HG03175 (cell line): ENCODE results near the gene ZNF385D.

ENCODE experiments used
- ATAC-seq: cut with Tn5 transposase; IDR thresholded peaks from one replicate; pipeline ENCODE4 v1.9.1; 2021; ENCODE audit warnings: mild to moderate bottlenecking, moderate library complexity; ENCODE audit not compliant: unreplicated experiment

The ZNF385D gene

GRCh38 chr3:21682206-21682605 lies 68.8 kb downstream of the ZNF385D start:
- no peak for ATAC-seq

GRCh38 chr3:21673393-21673792 lies 77.6 kb downstream of the ZNF385D start:
- ATAC-seq, result no peak

GRCh38 chr3:21672303-21672702 lies 78.7 kb downstream of the ZNF385D start:
- no peak for ATAC-seq

DNA sequence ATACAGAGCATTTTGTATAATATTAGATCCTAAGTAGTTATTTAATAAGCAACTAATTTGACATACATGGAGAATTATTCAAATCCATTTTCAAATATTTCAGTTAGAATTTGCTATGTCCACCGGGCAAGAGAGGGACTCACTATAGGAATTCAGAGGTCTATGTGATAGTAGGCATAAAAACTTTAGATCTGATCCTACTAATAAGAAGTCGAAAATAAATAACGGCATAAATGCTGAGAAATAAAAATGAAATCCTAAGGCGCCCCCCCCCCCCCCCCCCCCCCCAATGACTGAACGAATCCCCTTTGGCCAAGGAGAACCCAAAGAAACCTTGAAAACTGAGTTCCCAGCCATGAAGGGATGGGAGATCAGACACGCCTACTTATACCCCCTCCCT lies 80.6 kb downstream of the ZNF385D start:
- no peak for ATAC-seq

GRCh38 chr3:21668012-21668411 lies 83.0 kb downstream of the ZNF385D start:
- no peak for ATAC-seq

DNA sequence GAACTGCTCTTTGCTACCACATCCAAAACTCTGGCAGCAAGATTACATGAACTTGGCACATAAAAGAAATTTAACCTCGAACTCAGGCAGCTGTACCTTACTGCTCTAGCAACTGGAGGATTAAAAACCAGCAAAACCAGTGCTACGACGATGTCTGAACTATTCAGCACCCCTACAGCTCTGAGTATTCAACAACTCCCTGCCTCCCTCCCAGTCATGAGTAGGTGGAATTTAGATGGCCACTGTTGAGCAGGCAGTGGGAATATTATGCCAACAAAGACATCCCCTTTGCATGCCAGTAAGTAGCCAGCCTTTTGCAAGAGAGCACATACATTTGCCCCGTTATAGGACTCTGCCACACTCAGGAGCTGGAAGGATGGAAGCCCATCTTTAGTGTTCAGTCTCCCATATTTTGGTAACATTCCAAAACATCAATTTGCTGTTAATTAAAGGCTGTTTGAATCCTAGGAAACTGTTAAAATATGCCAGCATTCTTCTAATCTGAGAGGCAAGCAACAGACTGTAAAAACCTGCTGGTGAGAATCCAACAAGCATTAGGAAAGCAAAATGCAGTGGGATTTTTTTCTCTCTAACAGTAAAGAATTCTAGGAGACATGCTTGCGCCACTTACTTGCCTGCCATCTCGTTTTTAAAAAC lies 85.4 kb downstream of the ZNF385D start:
- ATAC-seq, result no peak

DNA sequence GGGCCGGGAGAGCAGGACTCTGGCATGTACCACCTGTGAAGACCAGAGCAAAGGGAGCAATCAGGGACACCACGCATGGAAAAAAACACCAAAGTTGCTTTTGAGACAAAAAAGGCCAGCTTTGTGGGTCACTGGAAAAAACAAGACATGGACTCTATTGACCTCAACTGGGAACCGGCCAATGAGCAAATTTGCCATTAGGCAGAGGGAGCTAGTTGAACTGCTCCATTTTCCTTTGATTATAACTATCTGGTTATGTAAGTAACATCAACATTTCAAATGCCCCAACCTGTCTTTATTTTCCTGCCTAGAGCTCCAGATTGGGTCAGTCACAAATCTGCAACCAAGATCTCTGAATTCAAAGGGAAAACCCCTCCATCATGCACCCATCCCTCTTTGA lies 86.0 kb downstream of the ZNF385D start:
- ATAC-seq, result no peak

- ATAC-seq, result no peak
Observed at GRCh38 chr3:21662403-21662802, 88.6 kb downstream of the ZNF385D start.

DNA sequence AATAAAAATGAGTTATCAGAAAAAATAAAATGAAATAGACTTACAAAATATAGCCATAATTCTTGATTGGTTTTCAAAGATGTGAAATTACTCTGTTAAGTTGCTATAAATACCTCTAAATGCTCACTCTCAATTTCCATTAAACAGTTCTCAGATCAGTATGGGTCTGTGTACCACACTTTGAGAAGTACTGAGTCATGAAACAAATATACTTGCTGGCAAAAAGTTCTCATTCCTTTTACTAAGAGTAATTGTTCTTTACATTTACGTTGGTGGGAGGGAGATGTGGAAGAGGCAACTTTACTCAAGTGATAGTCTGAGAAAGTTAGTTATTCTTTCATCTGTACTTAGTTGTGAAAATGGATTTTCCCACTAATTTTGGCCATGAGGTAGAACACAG lies 96.3 kb downstream of the ZNF385D start:
- ATAC-seq, result no peak

DNA sequence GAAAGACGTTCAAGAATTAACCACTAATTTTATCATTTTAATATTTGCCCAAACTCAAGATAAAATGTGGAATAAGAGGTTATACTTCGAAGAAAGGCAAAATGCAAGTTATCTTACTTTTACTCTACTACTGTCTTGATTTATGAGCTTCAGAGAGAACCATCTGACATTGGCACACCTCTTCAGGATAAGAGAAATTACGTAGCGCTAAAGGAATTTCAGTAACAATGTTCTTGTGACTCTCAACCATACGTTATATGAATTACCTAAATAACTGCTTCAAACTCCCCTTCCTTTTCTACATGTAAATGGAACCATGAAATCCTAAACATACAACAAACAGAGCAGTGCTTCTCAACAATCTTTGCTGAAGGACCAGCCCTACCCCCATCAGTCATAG lies 96.8 kb downstream of the ZNF385D start:
- no peak for ATAC-seq

- no peak for ATAC-seq
Observed at GRCh38 chr3:21649519-21649918, 101.5 kb downstream of the ZNF385D start.

- no peak for ATAC-seq
Observed at GRCh38 chr3:21647961-21648360, 103.0 kb downstream of the ZNF385D start.

- ATAC-seq, result no peak
Observed at GRCh38 chr3:21645121-21645897, 105.7 kb downstream of the ZNF385D start.

DNA sequence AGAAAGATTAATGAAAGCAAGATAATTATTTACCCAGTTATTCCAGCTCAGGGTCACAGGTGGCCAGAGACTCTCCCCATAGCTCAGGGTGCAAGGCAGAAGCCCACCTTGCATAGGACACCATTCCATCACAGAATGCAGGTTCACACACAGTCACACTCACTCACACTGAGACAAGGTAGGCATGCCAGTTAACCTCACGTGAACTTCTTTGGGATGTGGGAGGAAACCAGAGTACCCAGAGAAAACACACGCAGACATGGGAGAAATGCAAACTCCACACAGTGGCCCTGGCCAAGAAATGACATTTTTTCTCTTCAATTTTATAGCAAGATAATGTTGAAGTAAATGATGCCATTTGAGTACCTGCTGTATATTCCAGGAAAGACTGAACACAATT lies 106.7 kb downstream of the ZNF385D start:
- no peak for ATAC-seq

- ATAC-seq, result no peak
Observed at GRCh38 chr3:21643752-21644151, 107.3 kb downstream of the ZNF385D start.

DNA sequence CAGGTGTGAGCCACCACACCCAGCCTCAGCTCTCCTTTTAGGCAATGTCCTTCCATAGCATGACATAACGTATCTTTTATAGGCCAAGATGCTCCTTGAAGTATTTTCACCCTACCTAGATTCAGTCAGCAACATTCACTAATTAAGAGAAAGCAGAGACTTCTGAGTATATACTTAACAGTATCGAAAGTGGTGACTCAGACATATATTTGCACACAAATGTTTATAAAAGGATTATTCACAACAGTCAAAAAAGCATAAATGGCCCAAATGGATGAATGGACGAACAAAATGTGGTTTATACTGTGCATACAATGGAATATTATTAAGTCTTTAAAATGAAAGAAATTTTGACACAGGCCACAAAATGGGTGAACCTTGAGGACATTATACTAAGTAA lies 108.6 kb downstream of the ZNF385D start:
- ATAC-seq, result no peak

DNA sequence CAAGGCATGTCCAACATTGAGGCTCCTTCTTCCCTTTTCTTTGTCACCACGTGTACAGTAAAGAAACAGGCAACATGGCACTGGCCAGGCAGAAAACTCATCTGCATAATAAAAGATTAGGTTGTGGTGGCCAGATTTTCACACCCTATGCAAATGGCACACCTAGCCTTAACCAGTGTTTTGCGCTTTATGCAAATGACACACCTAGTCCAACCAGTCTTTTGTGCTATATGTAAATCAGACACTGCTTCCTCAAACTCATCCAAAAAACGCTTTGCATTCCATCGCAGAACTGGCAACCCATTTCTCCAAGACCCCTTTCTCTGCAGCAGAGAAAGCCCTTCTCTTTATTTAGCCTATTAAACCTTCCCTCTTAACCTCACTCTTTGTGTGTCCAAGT lies 109.1 kb downstream of the ZNF385D start:
- ATAC-seq, result no peak

- no peak for ATAC-seq
Observed at GRCh38 chr3:21638488-21638887, 112.5 kb downstream of the ZNF385D start.

- ATAC-seq, result no peak
Observed at GRCh38 chr3:21634112-21634511, 116.9 kb downstream of the ZNF385D start.

DNA sequence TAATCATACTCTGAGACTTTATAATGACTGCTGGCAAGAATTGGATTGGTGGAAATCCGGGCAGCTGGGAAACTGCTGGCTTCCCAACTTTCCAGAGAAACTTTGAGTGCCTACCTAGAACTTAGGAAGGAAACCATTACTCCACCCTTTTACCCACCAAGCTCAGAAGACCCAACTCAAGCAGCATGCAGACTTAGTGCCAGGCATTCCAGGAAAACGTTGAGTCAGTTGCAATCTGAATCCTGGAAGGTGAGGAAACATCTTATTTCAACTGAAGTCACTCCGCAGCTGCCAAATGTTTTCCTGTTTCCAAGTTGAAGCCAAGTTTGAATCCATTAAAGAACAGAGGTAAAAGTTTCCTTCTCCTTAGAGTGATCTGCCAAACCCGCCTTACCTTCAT lies 126.5 kb downstream of the ZNF385D start:
- no peak for ATAC-seq

- ATAC-seq, result no peak
Observed at GRCh38 chr3:21621181-21621651, 129.8 kb downstream of the ZNF385D start.

- no peak for ATAC-seq
Observed at GRCh38 chr3:21620511-21621155, 130.4 kb downstream of the ZNF385D start.
